A549 treated with GW870086 at 1 μM for 4 hours (cell line): ENCODE data around the gene CRYM. TPM values are rescaled to one million over a fixed set of nuclear protein-coding genes. Genes with fewer than 3 reads are reported as not detected.

Experiments used
- total RNA-seq: library from RNA; stranded (reverse); fragments of 200-300 nt; extraction: Qiagen RNA extraction; gene quantifications from 5 replicates; pipeline ENCODE4 v1.2.3, GENCODE V29; 2022; ENCODE audit warnings: low read depth

The CRYM gene
- 1.2 to 2.5 TPM (median 1.8 TPM) in 5 replicates for total RNA-seq

GRCh38 chr16:21277927-21278706, at the start of gene CRYM:
CRYM (minus strand) TSS chr16:21278290; CDS start chr16:21278251, 39 bp downstream.

GRCh38 chr16:21233521-21234150, 44.5 kb downstream of the CRYM start, which contains the start of gene ANKS4B:
ANKS4B (plus strand) TSS chr16:21233699; CDS start chr16:21233738, 39 bp downstream.

GRCh38 chr16:21211486-21211885, 66.6 kb downstream of the CRYM start, which contains the start of gene ZP2:
ZP2 (minus strand) TSS chr16:21211574; CDS start chr16:21211547, 27 bp downstream.

Other genes with a start within 250 kb of the CRYM start
- gene DNAH3, start 127.4 kb downstream of the CRYM start, total RNA-seq: 0.08 to 0.22 TPM (median 0.15 TPM) in 5 replicates
- gene LDAF1, start 119.6 kb downstream of the CRYM start, total RNA-seq: 16.8 to 22.1 TPM (median 20.4 TPM) in 5 replicates
- not detected in 5 replicates for gene ZP2, start 66.7 kb downstream of the CRYM start, total RNA-seq
- 0.03 to 0.09 TPM (median 0.07 TPM) in 4 of 5 replicates, not detected in the other for gene ANKS4B, start 44.6 kb downstream of the CRYM start, total RNA-seq